WERI-Rb-1 (cell line): ENCODE data around the gene MGST3.
"Not testable (repeated sequence)": the region's sequence is repeated elsewhere in the genome, so short reads cannot be mapped to it uniquely, and the experiment has no call there.

Experiments used
- DNase-seq: peaks from one replicate; pipeline ENCODE4 v3.0.0-alpha.2; 2020
- H3K27ac ChIP-seq: fragments of 250-450 bp; sonication (Bioruptor Pico); 2 replicates; pipeline ENCODE4 v1.5.1; 2020; ENCODE audit warnings: mild to moderate bottlenecking, moderate library complexity
- H3K27me3 ChIP-seq: fragments of 250-450 bp; sonication (Bioruptor Pico); 2 replicates; pipeline ENCODE4 v1.5.1; 2021; ENCODE audit warnings: mild to moderate bottlenecking, low read depth, moderate library complexity; ENCODE audit not compliant: insufficient read depth, severe bottlenecking
- H3K36me3 ChIP-seq: fragments of 250-450 bp; sonication (Bioruptor Pico); 2 replicates; pipeline ENCODE4 v1.5.1; 2020; ENCODE audit warnings: mild to moderate bottlenecking, moderate library complexity
- H3K4me3 ChIP-seq: 2 replicates; pipeline ENCODE4 v1.5.1; 2011; ENCODE audit warnings: low read depth, mild to moderate bottlenecking, control low read depth, low read length
- H3K9me3 ChIP-seq: fragments of 250-450 bp; sonication (Bioruptor Pico); 2 replicates; pipeline ENCODE4 v1.5.1; 2021; ENCODE audit warnings: mild to moderate bottlenecking, moderate library complexity; ENCODE audit not compliant: severe bottlenecking
- TF ChIP-seq, protein P1 (sequence below): IDR thresholded peaks from 2 replicates; pipeline ENCODE4 v1.5.1; 2011; ENCODE audit warnings: low read depth, mild to moderate bottlenecking, control low read depth, inconsistent platforms, low read length

MGST3 gene

GRCh38 chr1:165637427-165637826 lies 6.4 kb downstream of the MGST3 start:
- DNase-seq, result no peak
- no peaks in the 10 kb centered on the region for H3K9me3 ChIP-seq
- H3K27ac ChIP-seq, result no peak overlapping the region
- H3K4me3 ChIP-seq, result no peak overlapping the region
- no peaks in the 10 kb centered on the region for H3K27me3 ChIP-seq
- TF ChIP-seq, protein P1, sequence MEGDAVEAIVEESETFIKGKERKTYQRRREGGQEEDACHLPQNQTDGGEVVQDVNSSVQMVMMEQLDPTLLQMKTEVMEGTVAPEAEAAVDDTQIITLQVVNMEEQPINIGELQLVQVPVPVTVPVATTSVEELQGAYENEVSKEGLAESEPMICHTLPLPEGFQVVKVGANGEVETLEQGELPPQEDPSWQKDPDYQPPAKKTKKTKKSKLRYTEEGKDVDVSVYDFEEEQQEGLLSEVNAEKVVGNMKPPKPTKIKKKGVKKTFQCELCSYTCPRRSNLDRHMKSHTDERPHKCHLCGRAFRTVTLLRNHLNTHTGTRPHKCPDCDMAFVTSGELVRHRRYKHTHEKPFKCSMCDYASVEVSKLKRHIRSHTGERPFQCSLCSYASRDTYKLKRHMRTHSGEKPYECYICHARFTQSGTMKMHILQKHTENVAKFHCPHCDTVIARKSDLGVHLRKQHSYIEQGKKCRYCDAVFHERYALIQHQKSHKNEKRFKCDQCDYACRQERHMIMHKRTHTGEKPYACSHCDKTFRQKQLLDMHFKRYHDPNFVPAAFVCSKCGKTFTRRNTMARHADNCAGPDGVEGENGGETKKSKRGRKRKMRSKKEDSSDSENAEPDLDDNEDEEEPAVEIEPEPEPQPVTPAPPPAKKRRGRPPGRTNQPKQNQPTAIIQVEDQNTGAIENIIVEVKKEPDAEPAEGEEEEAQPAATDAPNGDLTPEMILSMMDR, result no peak
- peaks cover 8% of the 10 kb centered on the region for H3K36me3 ChIP-seq

DNA sequence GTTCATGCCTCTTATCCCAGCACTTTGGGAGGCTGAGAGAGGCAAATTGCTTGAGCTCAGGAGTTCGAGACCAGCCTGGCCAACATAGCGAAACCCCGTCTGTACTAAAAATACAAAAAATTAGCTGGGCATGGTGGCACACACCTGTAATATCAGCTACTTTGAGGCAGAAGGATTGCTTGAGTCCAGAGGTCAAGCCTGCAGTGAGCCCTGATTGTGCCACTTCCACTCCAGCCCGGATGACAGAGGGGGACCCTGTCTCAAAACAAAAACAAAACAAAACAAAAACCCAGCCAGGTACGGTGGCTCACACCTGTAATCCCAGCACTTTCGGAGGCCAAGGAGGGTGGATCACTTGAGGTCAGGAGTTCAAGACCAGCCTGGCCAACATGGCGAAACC lies 7.2 kb downstream of the MGST3 start:
- not testable (repeated sequence) for H3K4me3 ChIP-seq, H3K27me3 ChIP-seq, H3K36me3 ChIP-seq, DNase-seq, H3K9me3 ChIP-seq, H3K27ac ChIP-seq

DNA sequence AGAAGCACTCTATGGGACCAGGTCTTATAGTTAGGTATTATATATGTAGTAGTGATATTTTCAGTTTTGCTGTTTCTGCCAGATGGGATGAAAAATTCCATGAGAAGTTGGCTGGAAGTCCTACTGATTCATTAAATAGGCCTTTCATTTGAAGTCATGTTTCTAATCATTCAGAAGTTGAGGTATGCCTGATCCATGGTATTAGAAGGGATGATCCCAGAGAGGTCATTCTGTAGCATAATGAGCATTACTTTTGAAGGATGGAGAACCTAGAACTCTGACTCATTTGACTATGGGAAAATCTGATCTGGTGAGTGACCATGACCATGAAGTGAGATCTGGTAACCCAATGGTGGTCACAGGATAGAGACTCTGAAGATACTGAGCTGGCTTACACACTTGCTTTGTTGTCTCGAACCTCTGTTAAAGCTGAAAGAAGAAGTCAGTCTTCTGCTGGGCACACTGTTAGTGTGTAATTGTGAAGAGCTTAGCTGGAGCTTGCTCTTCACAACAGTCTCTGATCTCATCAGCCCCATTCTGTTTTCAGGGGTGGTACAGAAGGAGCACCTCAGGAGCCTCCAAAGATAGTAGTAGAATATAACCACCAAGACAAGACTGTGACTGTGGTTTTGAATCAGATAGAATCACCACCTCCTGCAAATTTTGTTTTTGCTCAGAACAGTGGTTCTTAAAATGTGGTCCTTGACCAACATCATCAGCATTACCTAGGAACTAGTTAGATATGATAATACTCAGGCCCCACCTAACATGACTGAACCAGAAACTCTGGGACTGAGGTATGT lies 9.0 kb downstream of the MGST3 start:
- H3K36me3 ChIP-seq, result peaks cover 8% of the 10 kb centered on the region
- no peaks in the 10 kb centered on the region for H3K9me3 ChIP-seq
- TF ChIP-seq, protein P1, result no peak
- H3K4me3 ChIP-seq, result no peak overlapping the region
- H3K27ac ChIP-seq, result no peak overlapping the region
- H3K27me3 ChIP-seq, result no peaks in the 10 kb centered on the region
- no peak for DNase-seq

- Histone ChIP-seq H3K4me3 (no peak overlapping the region), H3K27me3 (no peaks in the 10 kb centered on the region), H3K27ac (no peak overlapping the region), H3K9me3 (no peaks in the 10 kb centered on the region), H3K36me3 (peaks cover under 1% of the 10 kb centered on the region; the same call in 1 of the 2 replicates)
- TF ChIP-seq, protein P1, result no peak
- DNase-seq, result no peak
These were observed 10.4 kb downstream of the MGST3 start for GRCh38 chr1:165641231-165641987.

GRCh38 chr1:165644064-165644735 lies 13.2 kb downstream of the MGST3 start:
- Histone ChIP-seq H3K9me3 (no peaks in the 10 kb centered on the region), H3K27me3 (no peaks in the 10 kb centered on the region), H3K4me3 (no peak overlapping the region), H3K36me3 (0 out of 2 replicates have a peak, but pooled peaks cover 3% of the 10 kb centered on the region), H3K27ac (no peak overlapping the region)
- TF ChIP-seq, protein P1, result no peak
- no peak for DNase-seq

- Histone ChIP-seq H3K27ac (no peak overlapping the region), H3K9me3 (no peaks in the 10 kb centered on the region), H3K4me3 (no peak overlapping the region), H3K36me3 (peaks cover 7% of the 10 kb centered on the region), H3K27me3 (no peaks in the 10 kb centered on the region)
- TF ChIP-seq, protein P1, result no peak
- DNase-seq, result no peak
These were observed 14.8 kb downstream of the MGST3 start for GRCh38 chr1:165645654-165646366.
